ENCODE data around the gene HBA1.
"Not testable (repeated sequence)": the region's sequence is repeated elsewhere in the genome, so short reads cannot be mapped to it uniquely, and the experiment has no call there.

Gene HBA1

DNA sequence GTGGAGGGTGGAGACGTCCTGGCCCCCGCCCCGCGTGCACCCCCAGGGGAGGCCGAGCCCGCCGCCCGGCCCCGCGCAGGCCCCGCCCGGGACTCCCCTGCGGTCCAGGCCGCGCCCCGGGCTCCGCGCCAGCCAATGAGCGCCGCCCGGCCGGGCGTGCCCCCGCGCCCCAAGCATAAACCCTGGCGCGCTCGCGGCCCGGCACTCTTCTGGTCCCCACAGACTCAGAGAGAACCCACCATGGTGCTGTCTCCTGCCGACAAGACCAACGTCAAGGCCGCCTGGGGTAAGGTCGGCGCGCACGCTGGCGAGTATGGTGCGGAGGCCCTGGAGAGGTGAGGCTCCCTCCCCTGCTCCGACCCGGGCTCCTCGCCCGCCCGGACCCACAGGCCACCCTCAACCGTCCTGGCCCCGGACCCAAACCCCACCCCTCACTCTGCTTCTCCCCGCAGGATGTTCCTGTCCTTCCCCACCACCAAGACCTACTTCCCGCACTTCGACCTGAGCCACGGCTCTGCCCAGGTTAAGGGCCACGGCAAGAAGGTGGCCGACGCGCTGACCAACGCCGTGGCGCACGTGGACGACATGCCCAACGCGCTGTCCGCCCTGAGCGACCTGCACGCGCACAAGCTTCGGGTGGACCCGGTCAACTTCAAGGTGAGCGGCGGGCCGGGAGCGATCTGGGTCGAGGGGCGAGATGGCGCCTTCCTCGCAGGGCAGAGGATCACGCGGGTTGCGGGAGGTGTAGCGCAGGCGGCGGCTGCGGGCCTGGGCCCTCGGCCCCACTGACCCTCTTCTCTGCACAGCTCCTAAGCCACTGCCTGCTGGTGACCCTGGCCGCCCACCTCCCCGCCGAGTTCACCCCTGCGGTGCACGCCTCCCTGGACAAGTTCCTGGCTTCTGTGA, at the start of gene HBA1:
Gene HBA1 (plus strand): TSS at position 204 of the 906 bp plus-strand sequence. CDS start 37 bp downstream, at position 241.
- DNase-seq (ENCODE audit: low read depth); H3K4me3 ChIP-seq (ENCODE audit: low read length): not testable (repeated sequence)

GRCh38 chr16:129075-129474, 47.4 kb upstream of the HBA1 start:
- DNase-seq (ENCODE audit: low read depth): no peak
- no peak overlapping the region for H3K4me3 ChIP-seq (ENCODE audit: low read length)
- TF ChIP-seq CTCF (conservative IDR thresholded peaks at IDR 0.05; ENCODE audit: low read depth, low read length): no peak

DNA sequence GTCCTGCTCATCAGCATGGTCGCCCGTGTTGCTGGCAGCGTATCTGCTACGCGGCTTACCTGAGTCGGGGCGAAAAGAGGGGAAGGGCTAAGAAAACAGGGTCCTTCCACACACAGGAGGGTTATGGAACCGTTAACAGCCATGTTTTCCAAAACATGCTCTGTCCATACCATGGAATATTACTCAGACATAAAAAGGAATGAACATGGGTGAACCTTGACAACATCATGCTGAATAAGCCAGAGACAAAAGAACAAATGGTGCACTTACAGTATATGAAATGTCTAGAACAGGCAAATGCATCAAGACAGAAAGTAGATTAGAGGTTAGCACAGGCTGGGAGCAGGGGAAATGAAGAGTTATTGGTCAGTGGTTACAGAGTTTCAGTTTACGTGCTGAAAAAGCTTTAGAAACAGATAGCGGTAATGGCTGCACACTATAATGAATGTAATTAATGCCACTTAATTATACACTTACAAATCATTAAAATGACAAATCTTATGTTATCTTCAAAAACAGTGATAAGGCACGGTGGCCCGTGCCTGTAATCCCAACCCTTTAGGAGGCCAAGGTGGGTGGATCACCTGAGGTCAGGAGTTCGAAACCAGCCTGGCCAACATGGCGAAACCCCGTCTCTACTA, 45.8 kb upstream of the HBA1 start:
- no peak for DNase-seq (ENCODE audit: low read depth)
- TF ChIP-seq CTCF (conservative IDR thresholded peaks at IDR 0.05; ENCODE audit: low read depth, low read length): no peak
- H3K4me3 ChIP-seq (ENCODE audit: low read length): no peak overlapping the region

DNA sequence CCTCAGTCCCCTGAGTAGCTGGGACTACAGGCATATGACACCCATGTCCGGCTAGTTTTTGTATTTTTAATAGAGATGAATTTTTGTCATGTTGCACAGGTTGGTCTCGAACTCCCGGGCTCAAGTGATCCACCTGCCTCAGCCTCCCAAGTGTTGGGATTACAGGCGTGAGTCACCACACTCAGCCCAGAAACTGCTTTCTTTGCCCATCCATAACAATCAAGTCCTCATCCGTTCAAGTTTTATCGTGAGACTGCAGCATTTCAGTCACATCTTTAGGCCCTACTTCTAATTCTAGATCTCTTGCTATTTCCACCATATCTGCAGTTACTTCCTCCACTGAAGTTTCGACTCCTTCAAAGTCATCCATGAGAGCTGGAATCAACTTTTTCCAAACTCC, 44.4 kb upstream of the HBA1 start:
- no peak for TF ChIP-seq CTCF (conservative IDR thresholded peaks at IDR 0.05; ENCODE audit: low read depth, low read length)
- no peak overlapping the region for H3K4me3 ChIP-seq (ENCODE audit: low read length)

GRCh38 chr16:133716-134115, 42.8 kb upstream of the HBA1 start:
- no peak for DNase-seq (ENCODE audit: low read depth)
- TF ChIP-seq CTCF (conservative IDR thresholded peaks at IDR 0.05; ENCODE audit: low read depth, low read length): no peak
- H3K4me3 ChIP-seq (ENCODE audit: low read length): no peak overlapping the region

More for the DNA sequence above, 44.4 kb upstream of the HBA1 start:
- DNase-seq (ENCODE audit: low read depth): no peak

DNA sequence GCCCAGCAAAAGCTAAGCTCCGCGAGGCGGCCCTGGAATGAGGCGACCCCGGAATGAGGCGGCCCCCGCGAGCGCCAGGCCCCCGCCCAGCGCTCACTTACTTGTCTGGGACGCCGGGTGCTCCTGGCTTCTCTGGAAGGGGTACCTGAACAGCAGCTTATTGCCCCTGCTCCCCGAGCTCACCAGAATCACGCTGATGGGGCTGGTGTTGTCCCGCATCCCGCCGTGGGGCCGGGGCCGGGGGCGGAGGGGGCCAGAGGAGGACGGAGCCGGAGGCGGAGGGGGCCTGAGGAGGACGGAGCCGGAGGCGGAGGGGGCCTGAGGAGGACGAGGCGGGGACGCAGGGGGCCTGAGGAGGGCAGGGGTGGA, 38.4 kb upstream of the HBA1 start:
- no peak for DNase-seq (ENCODE audit: low read depth)
- peak overlapping the region; percentile 69 for H3K4me3 ChIP-seq (ENCODE audit: low read length)
- TF ChIP-seq CTCF (conservative IDR thresholded peaks at IDR 0.05; ENCODE audit: low read depth, low read length): no peak

GRCh38 chr16:140175-140857, 36.2 kb upstream of the HBA1 start:
- TF ChIP-seq CTCF (conservative IDR thresholded peaks at IDR 0.05; ENCODE audit: low read depth, low read length): no peak
- no peak for DNase-seq (ENCODE audit: low read depth)
- no peak overlapping the region for H3K4me3 ChIP-seq (ENCODE audit: low read length)

Data from retinal pigment epithelial cell (primary cell).